IMR-90 (cell line): Measurements from ENCODE around the gene NHSL2. TPM values are rescaled to one million over a fixed set of nuclear protein-coding genes. Genes with fewer than 3 reads are reported as not detected.

Experiments
- ATAC-seq: fragments of 200-7000 bp; cut with Tn5 transposase; 2 replicates; pipeline ENCODE4 v1.9.1; 2020; ENCODE audit warnings: low read depth, mild to moderate bottlenecking, moderate library complexity
- BruUV-seq: library from RNA; stranded (reverse); fragments of 400-500 nt; replicated peaks from 2 replicates; lab custom pipeline; 2021; lab: Mats Ljungman, UMichigan
- CTCF ChIA-PET: fragments of 300-600 bp; formaldehyde crosslinking; extraction: SDS; loops from one replicate; lab custom pipeline; 2021; ENCODE audit warnings: antibody characterized with exemption; lab: Yijun Ruan, JAX
- POLR2A ChIA-PET: fragments of 300-600 bp; sonication (Branson Sonifier 250); formaldehyde crosslinking; loops from one replicate; lab custom pipeline; 2022; ENCODE audit warnings: antibody characterized with exemption; ENCODE audit not compliant: unreplicated experiment; lab: Charles Lee
- DNase-seq: peaks from one replicate; pipeline ENCODE4 v3.0.0; 2013
- H2AFZ ChIP-seq: replicated peaks from 2 replicates; pipeline ENCODE3; 2013; ENCODE audit warnings: low read length, mild to moderate bottlenecking; ENCODE audit not compliant: poor library complexity
- H2AK5ac ChIP-seq: 2 replicates; pipeline ENCODE4 v1.6.1; 2013; ENCODE audit warnings: low read depth, low read length, inconsistent platforms
- H2AK9ac ChIP-seq: replicated peaks from 2 replicates; pipeline ENCODE3; 2013; ENCODE audit warnings: mild to moderate bottlenecking, low read depth, low read length, moderate library complexity; ENCODE audit not compliant: poor library complexity
- H2BK120ac ChIP-seq: 2 replicates; pipeline ENCODE4 v1.6.1; 2013; ENCODE audit warnings: low read depth, low read length, inconsistent platforms
- H2BK15ac ChIP-seq: 3 replicates; pipeline ENCODE4 v1.6.1; 2013; ENCODE audit warnings: low read depth, low read length, inconsistent platforms
- H2BK20ac ChIP-seq: 2 replicates; pipeline ENCODE4 v1.6.1; 2013; ENCODE audit warnings: low read depth, mild to moderate bottlenecking, inconsistent platforms, low read length, moderate library complexity
- H2BK5ac ChIP-seq: 2 replicates; pipeline ENCODE4 v1.6.1; 2013; ENCODE audit warnings: mild to moderate bottlenecking, low read depth, low read length, inconsistent platforms; ENCODE audit not compliant: poor library complexity, severe bottlenecking
- H3K14ac ChIP-seq: replicated peaks from 2 replicates; pipeline ENCODE4 v1.6.1; 2013; ENCODE audit warnings: low read depth, low read length, inconsistent platforms
- H3K18ac ChIP-seq: 2 replicates; pipeline ENCODE4 v1.6.1; 2013; ENCODE audit warnings: low read depth, low read length, control low read depth
- H3K23ac ChIP-seq: 2 replicates; pipeline ENCODE4 v1.6.1; 2013; ENCODE audit warnings: low read depth, low read length, inconsistent platforms
- H3K27ac ChIP-seq: 2 replicates; pipeline ENCODE4 v1.5.1; 2013; ENCODE audit warnings: mild to moderate bottlenecking, control low read depth, low read length; ENCODE audit not compliant: insufficient read depth
- H3K27me3 ChIP-seq: 2 replicates; pipeline ENCODE4 v1.6.1; 2013; ENCODE audit warnings: low read length; ENCODE audit not compliant: control insufficient read depth, insufficient read depth
- H3K36me3 ChIP-seq: 2 replicates; pipeline ENCODE4 v1.6.1; 2013; ENCODE audit warnings: low read length, mixed read lengths; ENCODE audit not compliant: control insufficient read depth, insufficient read depth
- H3K4ac ChIP-seq: 2 replicates; pipeline ENCODE4 v1.6.1; 2013; ENCODE audit warnings: low read depth, low read length, inconsistent platforms
- H3K4me1 ChIP-seq: 2 replicates; pipeline ENCODE4 v1.6.1; 2013; ENCODE audit warnings: low read length, mixed read lengths; ENCODE audit not compliant: control insufficient read depth, insufficient read depth
- H3K4me2 ChIP-seq: 2 replicates; pipeline ENCODE4 v1.6.1; 2013; ENCODE audit warnings: low read depth, mild to moderate bottlenecking, control low read depth, low read length, moderate library complexity
- H3K4me3 ChIP-seq: 2 replicates; pipeline ENCODE4 v1.5.1; 2013; ENCODE audit warnings: low read depth, mild to moderate bottlenecking, control low read depth, low read length, moderate library complexity; ENCODE audit not compliant: insufficient read depth
- H3K56ac ChIP-seq: 2 replicates; pipeline ENCODE4 v1.6.1; 2013; ENCODE audit warnings: low read length, inconsistent platforms; ENCODE audit not compliant: insufficient read depth; ENCODE audit errors: extremely low read depth
- H3K79me1 ChIP-seq, 2 experiments: 2 replicates each; pipeline ENCODE4 v1.6.1; 2013; ENCODE audit warnings: low read length in 2 of 2, inconsistent platforms in 1 of 2, low read depth in 1 of 2
- H3K9ac ChIP-seq: 2 replicates; pipeline ENCODE4 v1.6.1; 2013; ENCODE audit warnings: low read depth, low read length, control low read depth
- H3K9me1 ChIP-seq: 2 replicates; pipeline ENCODE4 v1.6.1; 2013; ENCODE audit warnings: low read length, inconsistent platforms; ENCODE audit not compliant: insufficient read depth
- H3K9me3 ChIP-seq: 2 replicates; pipeline ENCODE4 v1.6.1; 2013; ENCODE audit warnings: low read length; ENCODE audit not compliant: control insufficient read depth, insufficient read depth
- H4K20me1 ChIP-seq: 2 replicates; pipeline ENCODE4 v1.6.1; 2013; ENCODE audit warnings: low read length, inconsistent platforms; ENCODE audit not compliant: insufficient read depth
- H4K5ac ChIP-seq: 2 replicates; pipeline ENCODE4 v1.6.1; 2013; ENCODE audit warnings: mild to moderate bottlenecking, low read depth, low read length, control low read depth
- H4K8ac ChIP-seq, 2 experiments: 2 replicates each; pipeline ENCODE4 v1.6.1; 2013; ENCODE audit warnings: low read depth in 2 of 2, low read length in 2 of 2, control low read depth in 1 of 2, inconsistent platforms in 1 of 2
- H4K91ac ChIP-seq: 2 replicates; pipeline ENCODE4 v1.6.1; 2013; ENCODE audit warnings: low read depth, low read length, inconsistent platforms; ENCODE audit not compliant: insufficient read depth
- BHLHE40 ChIP-seq: fragments of 150-350 bp; IDR thresholded peaks from 2 replicates; pipeline ENCODE4 v1.6.1; 2016; ENCODE audit warnings: mild to moderate bottlenecking, low read depth, low read length
- CEBPB ChIP-seq: IDR thresholded peaks from 2 replicates; pipeline ENCODE4 v1.6.1; 2012; ENCODE audit warnings: low read depth, low read length, improper control_type of control experiment
- CHD1 ChIP-seq: IDR thresholded peaks from 2 replicates; pipeline ENCODE4 v1.6.1; 2012; ENCODE audit warnings: low read depth, low read length, improper control_type of control experiment
- ELK1 ChIP-seq: fragments of 150-350 bp; IDR thresholded peaks from 2 replicates; pipeline ENCODE4 v1.6.1; 2016; ENCODE audit warnings: low read depth, mild to moderate bottlenecking, low read length, moderate library complexity, borderline replicate concordance
- FOS ChIP-seq: fragments of 150-350 bp; IDR thresholded peaks from 2 replicates; pipeline ENCODE4 v1.6.1; 2016; ENCODE audit warnings: low read depth, low read length
- MAFK ChIP-seq: IDR thresholded peaks from 2 replicates; pipeline ENCODE4 v1.6.1; 2012; ENCODE audit warnings: low read depth, low read length, improper control_type of control experiment
- MAZ ChIP-seq: IDR thresholded peaks from 2 replicates; pipeline ENCODE4 v1.6.1; 2012; ENCODE audit warnings: low read depth, mild to moderate bottlenecking, low read length, improper control_type of control experiment, moderate library complexity, borderline replicate concordance
- MXI1 ChIP-seq: IDR thresholded peaks from 2 replicates; pipeline ENCODE4 v1.6.1; 2012; ENCODE audit warnings: low read depth, mild to moderate bottlenecking, low read length, moderate library complexity, borderline replicate concordance
- NFE2L2 ChIP-seq: fragments of 150-350 bp; IDR thresholded peaks from 2 replicates; pipeline ENCODE4 v1.6.1; 2016; ENCODE audit warnings: low read depth, mild to moderate bottlenecking, low read length
- POLR2A ChIP-seq: IDR thresholded peaks from 2 replicates; pipeline ENCODE4 v1.6.1; 2012; ENCODE audit warnings: mild to moderate bottlenecking, low read depth, low read length
- RAD21 ChIP-seq: IDR thresholded peaks from 2 replicates; pipeline ENCODE4 v1.6.1; 2012; ENCODE audit warnings: low read length, improper control_type of control experiment
- RCOR1 ChIP-seq: IDR thresholded peaks from 2 replicates; pipeline ENCODE4 v1.6.1; 2012; ENCODE audit warnings: mild to moderate bottlenecking, low read length, improper control_type of control experiment; ENCODE audit not compliant: insufficient replicate concordance
- RFX5 ChIP-seq: IDR thresholded peaks from 2 replicates; pipeline ENCODE4 v1.8.0; 2012; ENCODE audit warnings: low read depth, mild to moderate bottlenecking, low read length, moderate library complexity
- SMC3 ChIP-seq: fragments of 150-350 bp; IDR thresholded peaks from 2 replicates; pipeline ENCODE4 v1.6.1; 2016; ENCODE audit warnings: low read depth, mild to moderate bottlenecking, antibody characterized with exemption, low read length, moderate library complexity
- USF2 ChIP-seq: fragments of 150-350 bp; IDR thresholded peaks from 2 replicates; pipeline ENCODE4 v1.6.1; 2017; ENCODE audit warnings: mild to moderate bottlenecking, antibody characterized with exemption, low read length, low read depth
- WGBS, 2 experiments: methylation state at CpG; one replicate each; pipeline versions ENCODE4 v1.1.5 to v1.1.7; 2013; ENCODE audit warnings: missing lambda C conversion rate in 2 of 2; ENCODE audit not compliant: insufficient read length in 1 of 2; ENCODE audit errors: extremely low coverage in 2 of 2; 5-methylcytosine and 5-hydroxymethylcytosine counted together
- dilution Hi-C: fragments of 300-500 bp; cut with HindIII; formaldehyde crosslinking; loops from one replicate; pipeline ENCODE4 v1.14.3; 2018; ENCODE audit warnings: low sequenced_read_pairs; ENCODE audit not compliant: unreplicated experiment
- in situ Hi-C: fragments of 300-500 bp; cut with MboI; formaldehyde crosslinking; loops from 3 replicates; pipeline ENCODE4 v1.14.3; 2019; ENCODE audit warnings: low sequenced_read_pairs, inconsistent platforms, mixed read lengths
- intact Hi-C: fragments of 100-400 bp; cut with micrococcal nuclease; formaldehyde crosslinking; loops from 2 replicates; pipeline ENCODE4 v1.10.0; 2022
- polyA plus RNA-seq, 3 experiments: library from polyadenylated mRNA; depleted of rRNA; stranded (reverse); fragments of >200 nt; gene quantifications; 2 replicates each; pipeline ENCODE4 v1.2.3, GENCODE V29; 2012; ENCODE audit warnings: low replicate concordance in 1 of 3
- total RNA-seq: library from RNA; depleted of rRNA; stranded (reverse); fragments of >200 nt; gene quantifications from 2 replicates; pipeline ENCODE4 v1.2.3, GENCODE V29; 2012

Gene NHSL2
- total and polyA plus RNA-seq, 2 of the 4 experiments (the other 2 are of a cell fraction) = 0.72 to 0.75 TPM

- H3K27ac ChIP-seq = no peak overlapping the region
- no peaks in the 10 kb centered on the region for H3K9me3 ChIP-seq
- H3K27me3 ChIP-seq = peaks cover 65% of the 10 kb centered on the region
- ATAC-seq (no peak), DNase-seq (no peak)
- no peak overlapping the region for H2AFZ ChIP-seq
- BruUV-seq = no TSS peak
- H3K79me1 ChIP-seq = no peaks in the 10 kb centered on the region
- H3K18ac ChIP-seq = no peak overlapping the region
- no peak overlapping the region for H3K14ac ChIP-seq
- POLR2A ChIA-PET = no interaction called here
- no peak overlapping the region for H3K23ac ChIP-seq
- H3K9ac ChIP-seq = no peak overlapping the region
- H4K5ac ChIP-seq = no peak overlapping the region
- H4K91ac ChIP-seq = no peak overlapping the region
- H3K4me1 ChIP-seq = no peaks in the 10 kb centered on the region
- 40% methylated on average over 1 of the region's 13 CpGs; no CpG with 5 or more reads in 1 of the 2 experiments for WGBS, 2 experiments
- H2BK15ac ChIP-seq = no peak overlapping the region
- H3K4me3 ChIP-seq = no peak overlapping the region
- peak overlapping the region; percentile 57 for H2AK9ac ChIP-seq
- no peaks in the 10 kb centered on the region for H4K20me1 ChIP-seq
- no peaks in the 10 kb centered on the region for H3K9me1 ChIP-seq
- H3K4ac ChIP-seq = no peak overlapping the region
- no peak overlapping the region for H2BK5ac ChIP-seq
- H4K8ac ChIP-seq = no peak overlapping the region
- dilution Hi-C loops = no loop called here
- intact Hi-C loops = no loop called here
- H2AK5ac ChIP-seq = no peak overlapping the region
- CTCF ChIA-PET = no interaction called here
- no peak overlapping the region for H3K4me2 ChIP-seq
- H3K56ac ChIP-seq = no peak overlapping the region
- no peaks in the 10 kb centered on the region for H3K36me3 ChIP-seq
- H2BK20ac ChIP-seq = no peak overlapping the region
- no peak overlapping the region for H2BK120ac ChIP-seq
- in situ Hi-C loops = no loop called here
- TF ChIP-seq MAFK (no peak), BHLHE40 (no peak), NFE2L2 (no peak), MAZ (no peak), RAD21 (no peak), RCOR1 (no peak), RFX5 (no peak), SMC3 (no peak), USF2 (no peak), FOS (no peak), MXI1 (no peak), ELK1 (no peak), POLR2A (no peak), CHD1 (no peak), CEBPB (no peak)
Observed at GRCh38 chrX:72110051-72110875, 199.6 kb downstream of the NHSL2 start.
